Caco-2 (cell line): ENCODE results near the gene ABCB8. TPM values are rescaled to one million over a fixed set of nuclear protein-coding genes. Genes with fewer than 3 reads are reported as not detected.

Source experiments
- BruUV-seq: library from RNA; stranded (reverse); fragments of 400-500 nt; replicated peaks from 2 replicates; lab custom pipeline; 2021; lab: Mats Ljungman, UMichigan
- CTCF ChIA-PET: fragments of 300-600 bp; sonication (Branson Sonifier 250); formaldehyde crosslinking; loops from one replicate; lab custom pipeline; 2022; ENCODE audit warnings: antibody characterized with exemption; lab: Charles Lee
- POLR2A ChIA-PET: fragments of 300-600 bp; sonication (Branson Sonifier 250); formaldehyde crosslinking; loops from one replicate; lab custom pipeline; 2022; ENCODE audit warnings: antibody characterized with exemption; lab: Charles Lee
- DNase-seq, 2 experiments: peaks; one replicate each; pipeline versions ENCODE4 v3.0.0 to v3.0.0-alpha.2; 2020 to 2022
- H3K27me3 ChIP-seq: replicated peaks from 2 replicates; pipeline ENCODE4 v1.6.0; 2011; ENCODE audit warnings: low read length; ENCODE audit not compliant: control insufficient read depth, insufficient read depth
- H3K36me3 ChIP-seq: 2 replicates; pipeline ENCODE4 v1.5.1; 2011; ENCODE audit warnings: low read length; ENCODE audit not compliant: control insufficient read depth, insufficient read depth
- H3K4me1 ChIP-seq: fragments of 250-450 bp; sonication (Bioruptor Pico); 2 replicates; pipeline ENCODE4 v1.5.1; 2020; ENCODE audit warnings: mild to moderate bottlenecking
- H3K4me3 ChIP-seq: 2 replicates; pipeline ENCODE4 v1.5.1; 2011; ENCODE audit warnings: low read depth, mild to moderate bottlenecking, control low read depth, low read length
- H3K9me3 ChIP-seq: fragments of 250-450 bp; sonication (Bioruptor Pico); 2 replicates; pipeline ENCODE4 v1.5.1; 2020; ENCODE audit warnings: mild to moderate bottlenecking, moderate library complexity
- H3K27ac Mint-ChIP-seq: one replicate; pipeline ENCODE4 v1.8.0; 2022; ENCODE audit warnings: mixed read lengths; ENCODE audit not compliant: unreplicated experiment
- H3K27me3 Mint-ChIP-seq: one replicate; pipeline ENCODE4 v1.8.0; 2022; ENCODE audit warnings: mixed read lengths; ENCODE audit not compliant: insufficient read depth, unreplicated experiment
- H3K36me3 Mint-ChIP-seq: one replicate; pipeline ENCODE4 v1.8.0; 2022; ENCODE audit warnings: mild to moderate bottlenecking, mixed read lengths; ENCODE audit not compliant: insufficient read depth, unreplicated experiment
- H3K4me1 Mint-ChIP-seq: one replicate; pipeline ENCODE4 v1.8.0; 2022; ENCODE audit warnings: low read depth, mixed read lengths; ENCODE audit not compliant: unreplicated experiment
- H3K4me3 Mint-ChIP-seq: one replicate; pipeline ENCODE4 v1.8.0; 2022; ENCODE audit warnings: mild to moderate bottlenecking, moderate library complexity, mixed read lengths; ENCODE audit not compliant: unreplicated experiment
- H3K9me3 Mint-ChIP-seq: one replicate; pipeline ENCODE4 v1.8.0; 2022; ENCODE audit warnings: mixed read lengths; ENCODE audit not compliant: unreplicated experiment
- CTCF ChIP-seq, 2 experiments: fragments of 200-600 bp in 1 of 2; IDR thresholded peaks; 1 replicate in 1 of 2; 2 replicates in 1 of 2; pipeline versions ENCODE4 v1.5.1 to v1.8.0; 2011 to 2022; ENCODE audit warnings: antibody characterized with exemption in 1 of 2, control low read depth in 1 of 2, inconsistent platforms in 1 of 2, low read depth in 1 of 2, low read length in 1 of 2, mild to moderate bottlenecking in 1 of 2, moderate library complexity in 1 of 2; ENCODE audit not compliant: insufficient read depth in 1 of 2, severe bottlenecking in 1 of 2, unreplicated experiment in 1 of 2
- intact Hi-C: fragments of 100-400 bp; cut with micrococcal nuclease; formaldehyde crosslinking; loops from one replicate; pipeline ENCODE4 v1.10.0; 2022; ENCODE audit not compliant: unreplicated experiment
- total RNA-seq: library from RNA; stranded (reverse); gene quantifications from 2 replicates; pipeline ENCODE4 v1.2.3, GENCODE V29; 2022

The ABCB8 gene
- total RNA-seq, 1 experiment from 2014 or later = 30.8 TPM

GRCh38 chr7:150997075-150997511 is 31.2 kb upstream of the ABCB8 start:
- Mint-ChIP-seq H3K4me3 (no peak overlapping the region), H3K27ac (no peak overlapping the region), H3K36me3 (no peaks in the 10 kb centered on the region), H3K9me3 (no peaks in the 10 kb centered on the region), H3K4me1 (no peaks in the 10 kb centered on the region), H3K27me3 (no peaks in the 10 kb centered on the region)
- intact Hi-C loops = no loop called here
- BruUV-seq = no TSS peak
- Histone ChIP-seq H3K27me3 (no peaks in the 10 kb centered on the region), H3K4me3 (no peak overlapping the region), H3K4me1 (no peaks in the 10 kb centered on the region), H3K9me3 (no peaks in the 10 kb centered on the region), H3K36me3 (no peaks in the 10 kb centered on the region)
- no peak for DNase-seq
- ChIA-PET CTCF (no interaction called here), POLR2A (no interaction called here)
- TF ChIP-seq CTCF (IDR thresholded peaks at IDR 0.05; ENCODE audit: insufficient read depth in 1 of 2, low read depth in 1 of 2, low read length in 1 of 2, severe bottlenecking in 1 of 2, unreplicated experiment in 1 of 2) = no peak

- intact Hi-C loops = no loop called here
- no peaks in the 10 kb centered on the region for H3K4me1 Mint-ChIP-seq
- Histone ChIP-seq H3K4me1 (no peaks in the 10 kb centered on the region), H3K9me3 (no peaks in the 10 kb centered on the region), H3K36me3 (no peaks in the 10 kb centered on the region), H3K4me3 (no peak overlapping the region), H3K27me3 (no peaks in the 10 kb centered on the region)
- ChIA-PET POLR2A (no interaction called here), CTCF (no interaction called here)
- no peak for DNase-seq
- no peaks in the 10 kb centered on the region for H3K27me3 Mint-ChIP-seq
- H3K27ac Mint-ChIP-seq = no peak overlapping the region
- TF ChIP-seq CTCF (IDR thresholded peaks at IDR 0.05; ENCODE audit: insufficient read depth in 1 of 2, low read depth in 1 of 2, low read length in 1 of 2, severe bottlenecking in 1 of 2, unreplicated experiment in 1 of 2) = no peak
- H3K9me3 Mint-ChIP-seq = no peaks in the 10 kb centered on the region
- H3K4me3 Mint-ChIP-seq = no peak overlapping the region
- no peaks in the 10 kb centered on the region for H3K36me3 Mint-ChIP-seq
- BruUV-seq = no TSS peak
These were observed 30.4 kb upstream of the ABCB8 start for GRCh38 chr7:150997817-150998216.

GRCh38 chr7:150998341-150998740 is 29.9 kb upstream of the ABCB8 start:
- Mint-ChIP-seq H3K36me3 (no peaks in the 10 kb centered on the region), H3K4me1 (no peaks in the 10 kb centered on the region), H3K27me3 (no peaks in the 10 kb centered on the region), H3K4me3 (no peak overlapping the region), H3K9me3 (no peaks in the 10 kb centered on the region), H3K27ac (no peak overlapping the region)
- intact Hi-C loops = no loop called here
- H3K27me3 ChIP-seq = no peaks in the 10 kb centered on the region
- DNase-seq = no peak
- POLR2A ChIA-PET = no interaction called here
- CTCF ChIA-PET = no interaction called here
- TF ChIP-seq CTCF (IDR thresholded peaks at IDR 0.05; ENCODE audit: insufficient read depth in 1 of 2, low read depth in 1 of 2, low read length in 1 of 2, severe bottlenecking in 1 of 2, unreplicated experiment in 1 of 2) = no peak
- H3K4me1 ChIP-seq = no peaks in the 10 kb centered on the region
- no peaks in the 10 kb centered on the region for H3K9me3 ChIP-seq
- no TSS peak for BruUV-seq
- H3K4me3 ChIP-seq = no peak overlapping the region
- H3K36me3 ChIP-seq = no peaks in the 10 kb centered on the region
